GM12875 (cell line): ENCODE measurements around the gene ST6GAL1.
"Not testable (repeated sequence)": the region's sequence is repeated elsewhere in the genome, so short reads cannot be mapped to it uniquely, and the experiment has no call there.

Source experiments
- H3K4me3 ChIP-seq: one replicate; pipeline ENCODE4 v1.5.1; 2011; ENCODE audit warnings: low read depth, low read length, control low read depth
- CTCF ChIP-seq: IDR thresholded peaks from 2 replicates; pipeline ENCODE4 v1.5.1; 2011; ENCODE audit warnings: low read depth, mild to moderate bottlenecking, control low read depth, inconsistent platforms, low read length, moderate library complexity, borderline replicate concordance; ENCODE audit not compliant: insufficient read depth

ST6GAL1 gene

GRCh38 chr3:186890911-186891310 lies 39.4 kb upstream of the ST6GAL1 start:
- TF ChIP-seq CTCF, result no peak
- H3K4me3 ChIP-seq, result no peak overlapping the region

- not testable (repeated sequence) for H3K4me3 ChIP-seq
Measured at GRCh38 chr3:186893071-186893470, 37.3 kb upstream of the ST6GAL1 start.

GRCh38 chr3:186895406-186895805 lies 34.9 kb upstream of the ST6GAL1 start:
- H3K4me3 ChIP-seq, result no peak overlapping the region
- no peak for TF ChIP-seq CTCF

GRCh38 chr3:186896006-186896405 lies 34.3 kb upstream of the ST6GAL1 start:
- H3K4me3 ChIP-seq, result no peak overlapping the region
- TF ChIP-seq CTCF, result no peak

GRCh38 chr3:186896875-186897274 lies 33.5 kb upstream of the ST6GAL1 start:
- H3K4me3 ChIP-seq, result no peak overlapping the region
- TF ChIP-seq CTCF, result no peak

- H3K4me3 ChIP-seq, result no peak overlapping the region
- no peak for TF ChIP-seq CTCF
Measured at GRCh38 chr3:186901135-186901734, 29.1 kb upstream of the ST6GAL1 start.

GRCh38 chr3:186902154-186902553 lies 28.2 kb upstream of the ST6GAL1 start:
- TF ChIP-seq CTCF, result no peak
- no peak overlapping the region for H3K4me3 ChIP-seq

GRCh38 chr3:186902713-186903112 lies 27.6 kb upstream of the ST6GAL1 start:
- no peak overlapping the region for H3K4me3 ChIP-seq
- TF ChIP-seq CTCF, result no peak

GRCh38 chr3:186903676-186904075 lies 26.6 kb upstream of the ST6GAL1 start:
- H3K4me3 ChIP-seq, result not testable (repeated sequence)

GRCh38 chr3:186907075-186907474 lies 23.3 kb upstream of the ST6GAL1 start:
- H3K4me3 ChIP-seq, result not testable (repeated sequence)
